ENCODE data around the gene BACH2.
"Not testable (repeated sequence)": the region's sequence is repeated elsewhere in the genome, so short reads cannot be mapped to it uniquely, and the experiment has no call there.

BACH2 gene

DNA sequence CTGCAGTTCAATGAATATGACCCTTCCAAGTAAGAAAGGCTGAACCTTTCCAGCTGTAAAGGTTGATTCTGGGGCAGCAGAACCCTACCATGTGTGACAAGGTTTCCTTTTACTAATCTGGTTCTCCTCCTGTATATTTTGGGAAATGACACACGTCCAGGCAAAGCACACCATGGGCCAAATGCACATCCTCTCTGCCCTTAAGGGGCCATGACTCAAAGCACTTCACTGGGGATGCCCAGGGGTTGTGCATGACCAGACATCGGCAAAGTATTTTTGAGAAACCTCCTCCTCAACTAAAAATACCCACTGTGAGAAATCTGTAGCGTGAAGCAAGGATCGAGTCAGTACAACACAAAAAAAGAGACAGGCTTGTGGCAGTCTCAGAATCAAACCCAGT, 174.7 kb downstream of the BACH2 start:
- FAIRE-seq: no peak

DNA sequence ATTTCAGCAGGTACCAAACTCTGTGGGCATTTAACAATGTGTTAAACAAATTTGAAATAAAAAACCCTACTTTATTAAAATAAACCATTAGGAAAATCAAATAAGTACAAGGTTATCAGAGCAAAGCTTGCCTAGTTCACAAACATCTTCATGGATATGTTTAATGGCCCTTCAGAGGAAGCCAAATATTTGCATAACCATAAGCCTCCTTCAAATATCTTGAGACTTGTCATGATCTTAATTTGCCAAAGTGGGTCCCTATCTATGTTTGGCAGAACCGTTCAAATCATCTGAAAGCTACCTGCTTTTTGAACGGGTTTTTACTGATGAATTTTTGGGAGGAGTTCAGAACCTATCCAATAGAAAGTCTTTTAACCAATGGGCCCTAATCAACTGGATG, 176.3 kb downstream of the BACH2 start:
- FAIRE-seq: no peak

DNA sequence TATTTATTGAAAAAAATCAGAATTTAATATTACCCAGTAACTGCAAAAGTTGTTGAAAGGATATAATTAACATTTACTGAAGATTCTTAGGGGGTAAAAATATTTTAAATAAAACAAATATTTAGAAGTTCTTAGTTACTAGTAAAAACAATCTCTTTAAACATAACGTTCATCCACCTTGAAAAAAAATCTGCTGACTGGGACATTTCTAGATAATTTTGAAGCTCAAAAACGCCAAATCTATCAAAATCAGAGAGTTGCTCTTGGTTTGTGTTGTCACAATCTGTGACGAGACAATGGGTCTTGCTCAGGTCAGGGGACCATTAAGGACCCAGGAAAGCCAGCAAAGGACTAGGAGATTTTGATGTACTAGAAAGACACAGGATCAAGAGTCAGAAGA, 177.0 kb downstream of the BACH2 start:
- no peak for FAIRE-seq

DNA sequence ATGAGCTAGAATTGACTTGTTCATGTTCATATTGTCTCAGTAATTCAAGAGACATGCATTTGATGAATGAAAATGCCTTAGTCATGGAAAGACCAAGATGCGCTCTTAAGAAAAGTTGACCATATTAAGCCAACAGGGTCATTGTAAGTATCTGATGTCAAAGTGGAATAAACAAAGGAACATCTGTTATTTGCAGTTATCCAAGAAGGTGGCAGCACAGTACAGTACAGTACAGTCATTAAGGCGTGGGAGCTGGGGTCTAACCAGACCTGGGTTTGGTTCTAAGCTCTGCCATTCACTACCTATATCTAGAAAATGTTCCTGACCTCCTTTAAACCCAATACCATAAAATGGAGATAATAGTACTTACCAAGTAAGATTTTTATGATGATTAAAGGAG, 178.1 kb downstream of the BACH2 start:
- FAIRE-seq: no peak

DNA sequence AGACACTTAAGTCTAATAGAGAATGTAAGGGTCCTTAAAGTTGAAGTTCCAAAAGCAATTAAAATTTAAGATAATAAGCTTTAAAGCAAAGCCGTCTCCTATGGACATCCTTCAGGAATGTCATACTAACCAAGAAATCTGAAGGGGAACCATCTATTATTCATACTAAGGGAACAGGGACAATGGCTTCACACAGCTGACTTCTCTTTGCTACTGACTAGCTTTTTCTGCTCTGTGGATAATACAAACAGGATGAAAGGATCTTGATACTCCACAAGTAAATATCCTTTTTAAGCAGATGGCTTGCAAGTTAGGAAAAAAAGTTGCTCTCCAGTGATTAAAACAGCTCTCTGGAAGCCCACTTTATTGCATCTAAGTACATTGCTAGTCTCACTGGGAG, 178.6 kb downstream of the BACH2 start:
- no peak for FAIRE-seq

DNA sequence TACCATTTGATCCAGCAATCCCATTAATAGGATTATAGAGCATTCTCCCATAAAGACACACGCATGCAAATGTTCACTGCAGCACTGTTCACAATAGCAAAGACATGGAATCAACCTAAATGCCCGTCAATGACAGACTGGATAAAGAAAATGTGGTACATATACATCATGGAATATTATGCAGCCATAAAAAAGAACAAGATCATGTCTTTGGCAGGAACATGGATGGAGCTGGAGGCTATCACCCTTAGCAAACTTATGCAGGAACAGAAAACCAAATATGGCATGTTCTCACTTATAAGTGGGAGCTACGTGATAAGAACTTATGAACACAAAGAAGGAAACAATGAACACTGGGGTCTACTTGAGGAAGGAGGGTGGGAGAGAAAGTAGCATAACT, 180.5 kb downstream of the BACH2 start:
- FAIRE-seq: not testable (repeated sequence)

DNA sequence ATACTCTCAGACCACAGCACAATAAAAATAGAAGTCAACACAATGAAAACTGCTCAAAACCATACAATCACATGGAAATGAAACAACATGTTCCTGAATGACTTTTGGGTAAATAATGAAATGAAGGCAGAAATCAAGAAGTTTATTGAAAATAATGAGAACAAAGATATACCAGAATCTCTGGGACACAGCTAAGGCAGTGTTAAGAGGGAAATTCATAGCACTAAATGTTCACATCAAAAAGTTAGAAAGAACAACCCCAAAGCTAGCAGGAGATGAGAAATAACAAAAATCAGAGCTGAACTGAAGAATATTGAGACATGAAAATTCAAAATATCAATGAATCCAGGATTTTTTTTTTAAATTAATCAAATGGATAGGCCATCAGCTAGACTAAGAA, 183.3 kb downstream of the BACH2 start:
- no peak for FAIRE-seq

DNA sequence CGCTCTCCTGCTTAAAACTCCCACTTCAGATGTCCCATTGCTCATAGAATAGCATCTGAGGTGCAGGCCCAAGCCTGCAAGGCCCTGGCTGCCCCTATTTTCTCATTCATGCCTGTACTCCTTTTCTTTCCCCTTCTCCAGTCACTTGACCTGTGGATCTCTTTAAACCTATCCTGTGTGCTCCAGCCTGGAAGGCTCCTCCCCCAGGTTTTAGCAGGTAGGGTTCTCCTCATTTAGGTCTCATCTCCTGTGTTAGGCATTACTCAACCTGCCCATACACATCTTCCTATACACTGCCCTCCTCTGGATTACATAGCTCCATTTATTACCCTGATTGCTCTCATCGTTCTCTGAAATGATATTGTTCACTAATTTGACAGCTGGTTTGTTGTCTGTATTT, 185.3 kb downstream of the BACH2 start:
- FAIRE-seq: no peak

DNA sequence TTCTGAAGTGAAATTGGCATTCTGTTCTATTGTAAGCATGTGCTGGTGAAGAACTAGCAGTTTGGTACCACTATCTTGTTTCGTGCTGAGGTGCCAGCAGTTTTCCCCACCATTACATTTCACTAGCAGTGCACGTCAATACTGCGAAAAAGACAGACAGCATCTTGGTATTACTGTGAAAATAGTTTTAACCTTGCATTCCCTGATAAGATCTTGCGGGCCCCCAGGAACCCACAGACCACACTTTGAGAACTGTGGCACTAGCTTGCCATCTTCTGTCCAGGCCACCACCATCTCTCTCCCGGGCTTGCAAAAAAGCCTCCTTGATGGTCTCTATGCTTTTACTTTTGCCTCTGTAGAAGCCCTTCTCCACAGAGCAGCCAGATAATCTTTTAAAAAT, 185.7 kb downstream of the BACH2 start:
- no peak for FAIRE-seq

DNA sequence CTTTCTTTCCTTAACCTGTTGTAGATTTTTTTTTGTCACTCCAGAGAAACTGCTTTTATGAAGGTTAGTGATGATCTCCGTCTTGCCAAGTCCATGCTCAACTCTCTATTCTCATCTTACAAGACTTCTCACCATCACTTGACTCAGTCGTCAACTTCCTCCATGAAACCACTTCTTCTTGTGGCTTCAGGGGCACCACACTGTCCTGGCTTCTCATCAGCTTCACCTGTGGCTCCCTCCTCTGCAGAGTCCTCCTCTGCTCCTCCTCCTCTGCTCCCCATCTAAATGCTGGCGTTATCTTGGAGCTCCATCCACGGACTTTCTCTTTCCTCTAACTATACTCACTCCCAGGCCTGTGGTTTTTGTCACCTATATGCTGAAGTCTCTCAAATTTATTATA, 187.5 kb downstream of the BACH2 start:
- no peak for FAIRE-seq

DNA sequence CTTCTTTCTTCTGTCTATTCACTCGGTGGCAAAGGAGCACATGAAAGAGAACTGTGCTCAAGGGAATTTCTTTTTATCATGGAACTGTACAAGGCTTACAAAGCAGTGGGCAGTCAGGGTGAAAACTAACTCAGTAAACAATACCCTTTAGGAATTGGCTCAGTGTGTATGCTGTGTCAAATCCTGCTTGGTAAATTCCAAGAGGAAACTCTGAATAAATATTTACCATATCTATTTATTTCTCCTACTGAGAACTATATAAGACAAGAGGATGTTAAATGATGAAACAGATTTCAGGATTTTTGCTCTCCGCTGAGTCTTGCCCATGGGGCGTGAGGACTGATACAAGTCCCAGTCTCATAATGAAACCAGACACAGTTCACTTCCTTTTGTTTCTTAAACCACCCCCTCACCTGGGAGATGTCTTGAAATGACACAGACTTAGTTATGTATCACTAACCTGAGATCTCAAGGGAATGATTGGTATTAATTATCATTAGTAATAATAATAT, 188.8 kb downstream of the BACH2 start:
- no peak for FAIRE-seq

DNA sequence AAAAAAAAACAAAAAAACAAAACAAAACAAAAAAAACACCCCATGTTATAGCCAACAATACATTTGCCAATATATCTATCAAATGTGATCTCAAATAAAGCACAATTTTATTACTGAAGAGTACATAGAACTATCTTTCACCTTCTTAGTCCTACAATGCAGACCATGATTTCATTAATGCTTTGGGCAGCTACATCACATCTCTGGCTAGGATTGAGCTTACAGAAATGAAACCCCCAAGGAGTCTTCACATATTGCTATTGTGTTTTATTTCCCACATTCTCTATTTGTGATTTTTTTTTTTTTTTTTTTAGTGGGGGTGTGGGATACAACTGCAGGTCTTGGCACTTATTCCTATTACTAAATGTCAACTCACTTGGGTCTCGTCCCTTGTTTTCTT, 189.3 kb downstream of the BACH2 start:
- FAIRE-seq: no peak

DNA sequence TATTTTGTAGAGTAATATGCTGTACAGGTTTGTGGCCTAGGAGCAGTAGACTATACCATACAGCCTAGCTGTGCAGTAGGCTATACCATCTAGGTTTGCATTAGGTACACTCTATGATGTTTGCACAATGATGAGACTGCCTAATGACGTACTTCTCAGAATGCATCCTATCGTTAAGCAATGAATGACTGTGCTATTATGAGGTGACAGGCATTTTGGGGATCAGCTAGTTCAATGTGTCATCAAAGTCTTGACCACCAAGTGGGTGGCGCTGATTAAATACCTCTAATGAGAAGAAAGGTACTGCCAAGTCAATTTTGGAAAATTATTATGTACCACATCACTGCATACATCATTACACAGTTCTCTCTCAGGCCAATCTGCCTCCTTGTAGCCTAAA, 190.2 kb downstream of the BACH2 start:
- no peak for FAIRE-seq

DNA sequence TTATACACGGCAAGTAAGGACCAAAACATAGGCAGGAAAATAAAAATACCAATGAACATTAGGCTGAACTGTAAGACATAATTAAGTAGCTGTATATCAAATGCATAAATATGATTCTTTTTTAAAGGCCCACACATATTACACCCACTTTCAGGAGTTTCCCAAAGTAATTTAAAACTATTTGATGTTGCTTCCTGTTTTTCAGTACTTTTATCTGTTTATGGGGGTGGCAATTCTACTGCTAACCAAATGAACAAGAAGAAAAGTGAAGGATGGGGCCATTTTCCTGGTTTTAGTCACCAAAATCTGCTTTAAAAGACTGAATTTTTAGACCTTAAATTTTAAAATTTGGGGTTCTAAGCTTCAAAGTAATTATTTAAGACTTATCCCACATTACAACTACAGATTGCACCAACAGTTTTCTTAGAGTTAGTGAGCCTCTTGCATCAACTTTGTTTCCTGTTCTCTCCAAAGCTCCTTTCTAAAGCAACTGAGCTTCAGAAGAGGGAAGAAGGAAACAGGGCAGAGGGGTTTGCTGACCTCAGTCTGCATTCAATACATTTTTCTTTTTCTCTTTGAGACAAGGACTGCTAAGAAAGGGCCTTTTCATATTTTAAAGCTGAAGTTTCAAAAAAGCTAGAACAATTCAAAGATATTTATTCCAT, 191.0 kb downstream of the BACH2 start:
- FAIRE-seq: no peak

DNA sequence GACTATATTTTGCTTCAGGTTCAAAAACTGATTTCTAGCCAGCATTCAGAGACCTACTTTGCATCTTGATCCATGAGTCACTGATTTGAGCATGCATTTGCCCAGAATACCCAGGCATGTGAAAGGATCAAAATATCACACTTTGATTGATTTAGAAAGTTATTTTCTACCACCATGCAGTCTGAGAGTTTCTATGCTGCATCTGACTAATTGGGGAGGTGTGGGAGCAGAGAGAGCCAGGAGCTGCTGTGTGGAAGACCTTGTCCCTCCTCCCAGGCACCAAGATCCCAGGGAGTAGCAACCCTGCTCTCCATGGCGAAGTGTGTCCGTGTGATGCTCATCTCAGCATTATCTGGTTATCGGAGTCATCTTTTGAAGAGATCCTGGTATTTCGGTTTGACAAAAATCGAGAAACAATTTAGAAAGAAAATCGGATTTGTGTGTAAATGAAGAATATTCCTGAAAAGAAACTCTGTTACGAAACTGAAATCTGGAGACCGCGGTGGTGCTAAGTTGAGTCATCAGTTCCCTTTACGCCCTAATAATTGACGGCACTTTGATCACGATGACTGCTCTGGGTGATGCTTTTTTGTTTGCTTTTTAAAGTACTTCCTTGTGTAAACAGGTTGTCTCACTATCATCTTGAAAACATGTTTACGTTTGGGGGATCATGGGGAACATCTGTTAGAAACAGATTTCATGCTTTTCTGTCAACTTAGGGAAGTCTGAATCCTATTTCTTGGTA, 193.4 kb downstream of the BACH2 start:
- no peak for FAIRE-seq

DNA sequence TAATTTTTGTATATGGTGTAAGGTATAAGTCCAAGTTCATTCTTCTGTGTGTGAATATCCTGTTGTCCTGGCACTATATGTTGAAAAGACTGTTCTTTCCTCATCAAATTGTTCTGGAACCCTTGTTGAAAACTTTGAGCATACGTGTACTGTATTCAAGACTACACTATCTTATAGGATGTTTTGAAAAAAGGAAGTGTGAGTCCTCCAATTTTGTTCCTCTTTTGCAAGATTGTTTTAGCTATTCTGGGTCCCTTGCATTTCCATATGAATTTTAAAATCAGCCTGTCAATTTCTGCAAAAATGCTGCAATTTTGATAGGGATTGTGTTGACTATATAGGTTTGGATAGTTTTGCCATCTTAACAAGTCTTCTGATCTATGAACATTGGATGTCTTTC, 195.2 kb downstream of the BACH2 start:
- no peak for FAIRE-seq

DNA sequence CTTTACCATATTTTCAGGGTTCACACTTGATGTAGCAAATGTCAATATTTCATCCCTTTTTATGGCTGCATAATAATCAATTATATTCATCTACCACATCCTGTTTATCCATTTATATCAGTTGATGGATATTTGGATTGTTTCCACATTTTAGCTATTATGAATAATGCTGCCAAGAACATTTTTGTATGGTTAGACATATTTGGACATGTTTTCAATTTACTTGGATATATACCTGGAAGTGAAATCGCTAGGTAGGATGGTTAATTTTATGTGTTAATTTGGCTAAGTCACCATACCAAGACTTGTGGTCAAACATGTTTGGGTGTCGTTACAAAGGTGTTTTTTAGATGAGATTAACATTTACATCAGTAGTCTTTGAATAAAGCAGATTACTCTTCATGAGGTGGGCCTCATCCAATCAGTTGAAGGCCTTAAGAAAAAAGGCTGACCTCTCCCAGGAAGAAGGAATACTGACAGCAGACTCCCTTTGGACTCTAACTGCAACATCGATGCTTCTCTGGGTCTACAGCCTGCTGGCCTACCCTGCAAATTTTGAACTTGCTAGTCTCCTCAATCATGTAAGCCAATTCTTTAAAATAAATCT, 196.5 kb downstream of the BACH2 start:
- FAIRE-seq: no peak

DNA sequence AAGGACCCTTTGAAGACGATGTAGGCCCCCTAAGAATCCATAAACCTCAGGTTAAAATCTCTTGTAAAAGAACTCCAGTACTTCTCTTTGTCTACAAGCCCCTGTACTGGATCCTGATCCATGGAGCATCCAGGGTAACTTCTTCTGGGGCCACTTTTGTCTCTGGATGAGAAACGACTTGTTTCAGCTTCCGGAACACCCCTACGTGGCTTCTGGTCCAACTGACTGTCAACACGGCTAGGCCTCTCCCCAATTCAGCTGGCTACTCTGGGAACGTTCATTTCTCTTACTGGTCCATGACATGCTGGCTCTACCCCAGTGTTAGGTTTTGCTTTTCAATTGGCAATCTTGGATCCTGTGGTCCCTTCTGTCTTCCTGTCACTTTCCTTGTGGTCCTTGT, 198.0 kb downstream of the BACH2 start:
- no peak for FAIRE-seq

DNA sequence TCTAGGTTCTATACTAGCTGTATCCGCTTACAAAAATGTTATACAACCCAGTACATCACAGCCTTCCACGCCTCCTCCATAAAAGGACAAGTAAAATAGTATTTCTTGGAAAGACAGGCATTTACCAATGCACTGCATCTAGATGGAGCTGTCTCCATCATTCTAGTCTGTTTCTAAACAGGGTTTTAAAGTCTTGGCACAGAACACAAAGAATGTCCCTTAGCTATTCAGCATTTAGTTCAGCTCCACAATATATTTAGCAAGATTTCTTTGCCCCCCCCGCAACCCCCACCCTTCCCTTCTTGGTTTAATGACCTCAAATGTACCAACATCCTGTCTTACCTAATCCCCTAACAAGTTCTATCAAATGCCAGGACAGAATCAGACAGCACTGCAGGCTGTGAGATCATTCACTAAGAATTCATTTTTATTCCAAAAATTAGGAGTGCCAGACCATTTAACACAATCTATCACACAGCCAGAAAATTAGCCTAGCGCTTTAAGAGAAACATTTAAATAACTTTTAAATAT, 198.6 kb downstream of the BACH2 start:
- no peak for FAIRE-seq

DNA sequence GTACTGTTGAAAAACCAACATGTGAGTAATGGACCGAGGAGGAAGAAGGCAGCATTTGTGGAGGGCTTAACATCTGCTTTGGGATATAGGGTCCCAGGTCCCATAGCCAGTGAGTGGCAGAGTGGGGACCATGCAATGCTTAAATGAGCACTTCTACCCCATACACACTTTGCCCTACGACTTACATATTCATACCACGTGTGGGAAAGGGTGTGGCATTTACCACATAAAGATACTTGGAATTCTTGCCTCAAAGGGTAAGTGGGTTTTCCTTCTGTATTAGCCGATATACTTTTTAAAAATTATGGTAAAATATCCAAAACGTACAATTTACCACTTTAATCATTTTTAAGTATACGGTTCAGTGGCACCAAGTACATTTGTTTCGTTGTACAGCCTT, 199.3 kb downstream of the BACH2 start:
- no peak for FAIRE-seq

DNA sequence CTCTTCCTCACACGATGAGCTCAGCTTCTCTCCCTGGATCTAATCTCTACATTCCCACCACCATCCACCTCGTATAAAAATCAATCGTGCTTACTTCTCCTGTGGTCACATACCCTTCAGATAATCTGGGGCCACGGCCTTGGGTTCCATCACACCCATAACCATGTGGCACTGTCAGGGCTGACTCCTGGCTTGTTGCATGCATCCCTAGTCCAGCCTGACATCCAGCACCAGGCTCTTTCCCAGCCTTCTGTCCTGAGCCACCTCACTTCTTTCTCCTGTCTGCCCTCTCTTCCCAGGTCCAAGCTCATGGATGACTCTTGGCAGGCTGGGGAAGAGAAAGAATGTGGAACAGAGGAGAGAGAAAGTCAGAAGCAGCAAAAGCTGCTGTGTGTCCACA, 199.8 kb downstream of the BACH2 start:
- FAIRE-seq: no peak

DNA sequence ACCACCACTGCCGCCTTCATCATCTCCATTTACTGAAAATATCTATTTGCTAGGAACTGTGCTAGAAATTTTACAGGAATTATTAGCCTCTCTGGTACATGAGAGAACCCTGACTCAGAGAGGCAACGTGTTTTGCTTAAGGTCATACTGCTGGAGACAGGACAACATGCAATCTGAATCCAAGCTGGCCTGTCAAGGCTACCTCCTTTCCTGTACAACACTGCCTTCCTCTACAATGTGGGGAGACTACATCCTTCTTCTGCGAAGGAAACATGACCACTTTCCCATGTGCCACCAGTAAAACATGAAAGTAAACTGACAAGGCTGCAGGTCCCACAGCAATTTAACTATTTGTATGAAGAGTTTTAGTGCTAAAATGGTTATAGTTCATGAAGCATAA, 200.9 kb downstream of the BACH2 start:
- no peak for FAIRE-seq

DNA sequence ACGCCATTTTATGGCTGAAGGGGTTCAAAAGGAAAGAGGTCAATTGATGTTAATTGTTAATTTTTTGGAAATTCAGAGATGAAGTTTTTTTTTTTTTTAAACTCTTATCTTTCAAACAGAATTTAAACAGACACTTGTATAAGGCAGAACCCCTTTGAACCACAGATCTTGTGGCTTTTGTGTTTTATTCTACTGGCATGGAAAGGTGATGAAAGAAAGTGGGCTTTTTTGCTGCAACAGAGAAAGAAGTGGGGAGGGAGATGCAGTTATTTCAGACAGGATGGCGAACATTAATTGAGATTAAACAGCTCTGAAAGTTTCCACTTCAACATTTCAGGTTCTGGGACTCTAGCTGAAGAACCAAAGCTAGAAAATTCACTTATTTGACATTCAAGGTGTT, 201.5 kb downstream of the BACH2 start:
- FAIRE-seq: no peak

DNA sequence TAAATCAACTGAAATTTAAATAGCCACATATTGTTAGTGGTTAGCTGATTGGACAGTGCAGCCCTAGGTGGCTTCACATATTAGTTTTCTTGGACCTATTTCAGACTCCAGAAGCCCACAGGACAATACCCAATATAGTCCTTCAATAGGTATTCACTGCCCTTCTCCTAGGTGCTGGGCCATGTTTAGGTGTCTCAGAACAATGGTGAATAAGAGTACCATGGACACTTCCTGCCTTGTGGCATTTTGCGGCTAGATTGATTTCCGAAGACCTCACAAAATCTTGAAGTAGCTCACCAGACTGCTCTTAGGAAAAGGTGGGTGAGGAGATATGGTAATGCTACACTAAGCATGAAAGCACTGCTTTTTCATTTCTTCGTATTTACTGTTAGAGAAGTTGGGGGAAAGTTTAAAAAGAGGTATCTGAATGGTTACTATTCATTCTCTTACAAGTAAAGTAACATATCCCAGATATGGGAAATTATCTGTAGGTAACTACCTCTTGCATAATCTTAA, 203.0 kb downstream of the BACH2 start:
- FAIRE-seq: no peak

Measured in endometrium (tissue), 2 donors.